Smooth muscle cell (in vitro differentiated cells): ENCODE data around the gene PINK1. TPM values are rescaled to one million over a fixed set of nuclear protein-coding genes. Genes with fewer than 3 reads are reported as not detected.

Experiments
- DNase-seq: peaks from one replicate; lab custom pipeline; 2025; ENCODE audit not compliant: unreplicated experiment; lab: John Stamatoyannopoulos, UW
- H2AFZ ChIP-seq: fragments of 200-600 bp; sonication (generic); 2 replicates; pipeline ENCODE4 v1.6.0; 2016; ENCODE audit warnings: antibody characterized with exemption, low read depth, mild to moderate bottlenecking
- H3F3A ChIP-seq: fragments of 200-600 bp; sonication (generic); 2 replicates; pipeline ENCODE4 v1.6.0; 2017; ENCODE audit warnings: antibody characterized with exemption, low read depth
- H3K27ac ChIP-seq: fragments of 200-600 bp; sonication (generic); 2 replicates; pipeline ENCODE4 v1.5.1; 2016; ENCODE audit warnings: low read depth, mild to moderate bottlenecking
- H3K27me3 ChIP-seq: fragments of 200-600 bp; sonication (generic); 2 replicates; pipeline ENCODE4 v1.6.1; 2016; ENCODE audit warnings: low read depth, mild to moderate bottlenecking
- H3K36me3 ChIP-seq: fragments of 200-600 bp; sonication (generic); 2 replicates; pipeline ENCODE4 v1.5.1; 2016; ENCODE audit warnings: low read depth
- H3K4me1 ChIP-seq: fragments of 200-600 bp; sonication (generic); 2 replicates; pipeline ENCODE4 v1.5.1; 2016; ENCODE audit warnings: low read depth
- H3K4me2 ChIP-seq: fragments of 200-600 bp; sonication (generic); 2 replicates; pipeline ENCODE4 v1.6.0; 2016; ENCODE audit warnings: mild to moderate bottlenecking
- H3K4me3 ChIP-seq: fragments of 200-600 bp; sonication (generic); 2 replicates; pipeline ENCODE4 v1.5.1; 2016; ENCODE audit warnings: mild to moderate bottlenecking
- H3K79me2 ChIP-seq: fragments of 200-600 bp; sonication (generic); 2 replicates; pipeline ENCODE4 v1.6.0; 2016; ENCODE audit warnings: low read depth, mild to moderate bottlenecking
- H3K9ac ChIP-seq: fragments of 200-600 bp; sonication (generic); 2 replicates; pipeline ENCODE4 v1.6.0; 2016; ENCODE audit warnings: low read depth
- H3K9me3 ChIP-seq: fragments of 200-600 bp; sonication (generic); replicated peaks from 2 replicates; pipeline ENCODE4 v1.5.1; 2016; ENCODE audit warnings: low read depth
- H4K20me1 ChIP-seq: fragments of 200-600 bp; sonication (generic); 2 replicates; pipeline ENCODE4 v1.6.0; 2016; ENCODE audit warnings: low read depth
- WGBS: methylation state at CpG from one replicate; pipeline ENCODE4 v1.1.7; 2016; ENCODE audit warnings: low lambda C conversion rate; 5-methylcytosine and 5-hydroxymethylcytosine counted together
- polyA plus RNA-seq: library from polyadenylated mRNA; unstranded; fragments of >200 nt; fragmentation: Nextera tagmentation; extraction: Ambion mirVana; gene quantifications from 2 replicates; pipeline ENCODE4 v1.2.1, GENCODE V29; 2016
- total RNA-seq: library from RNA; depleted of rRNA; stranded (reverse); fragments of >200 nt; gene quantifications from 2 replicates; pipeline ENCODE4 v1.2.3, GENCODE V29; 2014
- TF ChIP-seq, protein P1 (sequence below): fragments of 200-600 bp; sonication (generic); IDR thresholded peaks from 2 replicates; pipeline ENCODE4 v1.5.1; 2017; ENCODE audit warnings: borderline replicate concordance, mild to moderate bottlenecking, antibody characterized with exemption; ENCODE audit not compliant: insufficient read depth, poor library complexity, severe bottlenecking

The PINK1 gene
- total and polyA plus RNA-seq, 2 experiments from 2014 or later, result 28.8 to 63.3 TPM

DNA sequence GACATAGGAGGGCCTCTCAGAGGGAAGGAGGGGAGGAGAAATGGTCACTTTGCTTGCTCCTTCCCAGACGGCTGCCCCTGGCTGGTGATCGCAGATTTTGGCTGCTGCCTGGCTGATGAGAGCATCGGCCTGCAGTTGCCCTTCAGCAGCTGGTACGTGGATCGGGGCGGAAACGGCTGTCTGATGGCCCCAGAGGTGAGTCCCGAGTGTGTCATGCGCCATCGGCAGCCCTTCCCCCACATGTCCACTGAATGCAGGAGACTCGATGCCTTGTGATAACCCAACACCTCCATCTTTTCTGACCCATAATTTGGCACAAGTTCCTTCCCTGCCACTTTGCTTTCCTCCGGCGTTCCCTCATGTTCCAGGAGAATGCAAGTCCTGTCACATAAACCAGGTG lies 15.2 kb downstream of the PINK1 start:
- H2AFZ ChIP-seq, result no peak overlapping the region
- no peaks in the 10 kb centered on the region for H3K9me3 ChIP-seq
- H3K4me2 ChIP-seq, result no peak overlapping the region
- no peak overlapping the region for H3K4me3 ChIP-seq
- H3K9ac ChIP-seq, result no peak overlapping the region
- no peak overlapping the region for H3K27ac ChIP-seq
- H3K79me2 ChIP-seq, result no peaks in the 10 kb centered on the region
- no peaks in the 10 kb centered on the region for H4K20me1 ChIP-seq
- H3K4me1 ChIP-seq, result no peaks in the 10 kb centered on the region
- no peaks in the 10 kb centered on the region for H3K27me3 ChIP-seq
- H3F3A ChIP-seq, result no peaks in the 10 kb centered on the region
- WGBS, result 94% methylated on average over 13 of the region's 13 CpGs
- TF ChIP-seq, protein P1, sequence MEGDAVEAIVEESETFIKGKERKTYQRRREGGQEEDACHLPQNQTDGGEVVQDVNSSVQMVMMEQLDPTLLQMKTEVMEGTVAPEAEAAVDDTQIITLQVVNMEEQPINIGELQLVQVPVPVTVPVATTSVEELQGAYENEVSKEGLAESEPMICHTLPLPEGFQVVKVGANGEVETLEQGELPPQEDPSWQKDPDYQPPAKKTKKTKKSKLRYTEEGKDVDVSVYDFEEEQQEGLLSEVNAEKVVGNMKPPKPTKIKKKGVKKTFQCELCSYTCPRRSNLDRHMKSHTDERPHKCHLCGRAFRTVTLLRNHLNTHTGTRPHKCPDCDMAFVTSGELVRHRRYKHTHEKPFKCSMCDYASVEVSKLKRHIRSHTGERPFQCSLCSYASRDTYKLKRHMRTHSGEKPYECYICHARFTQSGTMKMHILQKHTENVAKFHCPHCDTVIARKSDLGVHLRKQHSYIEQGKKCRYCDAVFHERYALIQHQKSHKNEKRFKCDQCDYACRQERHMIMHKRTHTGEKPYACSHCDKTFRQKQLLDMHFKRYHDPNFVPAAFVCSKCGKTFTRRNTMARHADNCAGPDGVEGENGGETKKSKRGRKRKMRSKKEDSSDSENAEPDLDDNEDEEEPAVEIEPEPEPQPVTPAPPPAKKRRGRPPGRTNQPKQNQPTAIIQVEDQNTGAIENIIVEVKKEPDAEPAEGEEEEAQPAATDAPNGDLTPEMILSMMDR, result no peak
- no peak for DNase-seq
- peaks cover 3% of the 10 kb centered on the region for H3K36me3 ChIP-seq

- Histone ChIP-seq H3K79me2 (no peaks in the 10 kb centered on the region), H3K4me2 (no peak overlapping the region), H4K20me1 (no peaks in the 10 kb centered on the region), H2AFZ (no peak overlapping the region), H3K4me3 (no peak overlapping the region), H3K36me3 (peaks cover 3% of the 10 kb centered on the region), H3K9ac (no peak overlapping the region), H3K9me3 (no peaks in the 10 kb centered on the region), H3K4me1 (no peaks in the 10 kb centered on the region), H3F3A (no peaks in the 10 kb centered on the region), H3K27ac (no peak overlapping the region), H3K27me3 (no peaks in the 10 kb centered on the region)
- DNase-seq, result no peak
- 96% methylated on average over 15 of the region's 15 CpGs for WGBS
- TF ChIP-seq, protein P1, result no peak
Observed at GRCh38 chr1:20648946-20649345, 15.7 kb downstream of the PINK1 start.

GRCh38 chr1:20652300-20652699 lies 19.0 kb downstream of the PINK1 start:
- Histone ChIP-seq H3F3A (no peaks in the 10 kb centered on the region), H3K27ac (no peak overlapping the region), H2AFZ (no peak overlapping the region), H3K27me3 (no peaks in the 10 kb centered on the region), H3K4me2 (no peak overlapping the region), H3K9ac (no peak overlapping the region), H3K4me1 (no peaks in the 10 kb centered on the region), H3K9me3 (no peaks in the 10 kb centered on the region), H4K20me1 (peaks cover 15% of the 10 kb centered on the region), H3K4me3 (no peak overlapping the region), H3K36me3 (peaks cover 3% of the 10 kb centered on the region), H3K79me2 (peaks cover 3% of the 10 kb centered on the region)
- no peak for DNase-seq
- TF ChIP-seq, protein P1, result no peak
- WGBS, result 96% methylated on average over 15 of the region's 15 CpGs

DNA sequence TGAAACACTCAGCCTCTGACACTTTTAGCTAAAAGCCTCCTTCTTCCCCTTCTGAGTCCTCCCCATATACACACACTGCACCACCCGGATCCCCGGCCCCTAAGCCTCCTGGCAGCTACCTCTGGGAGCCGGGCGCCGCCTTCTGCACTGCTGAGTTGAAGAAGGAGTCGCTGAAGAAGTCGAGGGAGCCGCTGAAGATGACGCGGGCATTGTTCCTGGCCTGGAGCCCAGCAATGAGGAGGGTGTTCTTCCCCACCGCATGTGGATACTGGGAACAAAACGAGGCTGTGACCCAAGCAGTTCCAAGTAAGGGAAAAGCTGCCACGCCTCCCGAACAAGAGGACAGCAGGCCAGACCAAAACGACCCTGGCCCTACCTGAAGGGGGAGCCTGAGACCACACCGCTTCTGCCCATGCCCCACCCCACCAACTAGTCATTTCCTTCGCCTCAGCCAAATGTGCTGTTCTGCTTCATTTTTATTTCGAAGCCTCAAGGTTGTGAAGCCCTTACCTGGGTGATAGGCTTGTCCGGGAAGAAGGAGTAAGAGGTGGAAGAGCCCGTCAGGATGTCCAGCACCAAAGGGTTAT lies 20.9 kb downstream of the PINK1 start:
- Histone ChIP-seq H3F3A (no peaks in the 10 kb centered on the region), H4K20me1 (peaks cover 20% of the 10 kb centered on the region), H3K27ac (no peak overlapping the region), H2AFZ (no peak overlapping the region), H3K4me2 (no peak overlapping the region), H3K79me2 (peaks cover 19% of the 10 kb centered on the region), H3K4me1 (no peaks in the 10 kb centered on the region), H3K36me3 (peaks cover 3% of the 10 kb centered on the region), H3K9ac (no peak overlapping the region), H3K27me3 (no peaks in the 10 kb centered on the region), H3K9me3 (no peaks in the 10 kb centered on the region), H3K4me3 (no peak overlapping the region)
- no peak for DNase-seq
- 93% methylated on average over 20 of the region's 20 CpGs for WGBS
- TF ChIP-seq, protein P1, result no peak
